HCT116 (cell line): ENCODE data around the gene GRB10. TPM values are rescaled to one million over a fixed set of nuclear protein-coding genes. Genes with fewer than 3 reads are reported as not detected.

Source experiments
- ATAC-seq: fragments of 200-7000 bp; cut with Tn5 transposase; 2 replicates; pipeline ENCODE4 v1.9.1; 2020; ENCODE audit warnings: mild to moderate bottlenecking, moderate library complexity
- BruUV-seq: library from RNA; stranded (reverse); fragments of 400-500 nt; replicated peaks from 2 replicates; lab custom pipeline; 2021; lab: Mats Ljungman, UMichigan
- CTCF ChIA-PET: fragments of 300-600 bp; sonication (Branson Sonifier 250); formaldehyde crosslinking; loops from one replicate; lab custom pipeline; 2021; ENCODE audit warnings: antibody characterized with exemption; lab: Charles Lee
- POLR2A ChIA-PET: fragments of 300-600, 350-600 bp; sonication (Branson Sonifier 250); formaldehyde crosslinking; loops from one replicate; lab custom pipeline; 2021; ENCODE audit warnings: antibody characterized with exemption; lab: Charles Lee
- RAD21 ChIA-PET, 2 experiments: fragments of 300-600 bp; sonication (Branson Sonifier 250); formaldehyde crosslinking; loops; one replicate each; lab custom pipeline; 2023; ENCODE audit warnings: low total read pairs in 2 of 2; ENCODE audit not compliant: uncharacterized antibody in 2 of 2, unreplicated experiment in 2 of 2, low non-redundant PET in 1 of 2; lab: Charles Lee
- DNase-seq: peaks from one replicate; pipeline ENCODE4 v3.0.0-alpha.2; 2010; ENCODE audit warnings: low read depth, low spot score
- H2AFZ ChIP-seq: fragments of 200-600 bp; shearing (Covaris generic), sonication (generic); 2 replicates; pipeline ENCODE4 v1.6.1; 2017; ENCODE audit warnings: low read depth, mixed run types, mixed read lengths, antibody characterized with exemption, low read length; ENCODE audit not compliant: poor library complexity, severe bottlenecking
- H3K27ac ChIP-seq: 2 replicates; pipeline ENCODE4 v1.5.1; 2012; ENCODE audit warnings: low read depth, low read length
- H3K27me3 ChIP-seq: fragments of 200-600 bp; sonication (generic); 2 replicates; pipeline ENCODE4 v1.6.1; 2016; ENCODE audit warnings: mixed run types, low read length, mixed read lengths; ENCODE audit not compliant: insufficient read depth
- H3K36me3 ChIP-seq, 2 experiments: fragments of 200-500 bp in 1 of 2; fragments of 200-600 bp in 1 of 2; sonication (Bioruptor generic) in 1 of 2; sonication (generic) in 1 of 2; 2 replicates each; pipeline versions ENCODE4 v1.5.1 to v1.6.1; 2014 to 2016; ENCODE audit warnings: low read length in 2 of 2, inconsistent platforms in 1 of 2, mixed read lengths in 1 of 2, mixed run types in 1 of 2; ENCODE audit not compliant: insufficient read depth in 2 of 2, control insufficient read depth in 1 of 2
- H3K4me1 ChIP-seq, 2 experiments: fragments of 200-600 bp in 1 of 2; sonication (generic) in 1 of 2; 2 replicates each; pipeline versions ENCODE4 v1.5.1 to v1.6.1; 2012 to 2017; ENCODE audit warnings: low read length in 2 of 2, inconsistent platforms in 1 of 2, mild to moderate bottlenecking in 1 of 2, mixed read lengths in 1 of 2, mixed run types in 1 of 2, moderate library complexity in 1 of 2; ENCODE audit not compliant: insufficient read depth in 2 of 2, control insufficient read depth in 1 of 2
- H3K4me2 ChIP-seq: fragments of 200-600 bp; sonication (generic); 2 replicates; pipeline ENCODE4 v1.6.1; 2017; ENCODE audit warnings: mixed run types, low read length, mixed read lengths
- H3K4me3 ChIP-seq, 2 experiments: fragments of 200-600 bp in 1 of 2; sonication (generic) in 1 of 2; replicated peaks in 1 of 2; 2 replicates each; pipeline ENCODE4 v1.5.1; 2011 to 2016; ENCODE audit warnings: low read length in 2 of 2, control low read depth in 1 of 2, low read depth in 1 of 2, mild to moderate bottlenecking in 1 of 2, mixed read lengths in 1 of 2, mixed run types in 1 of 2
- H3K79me2 ChIP-seq: fragments of 200-600 bp; sonication (generic); 2 replicates; pipeline ENCODE4 v1.6.1; 2017; ENCODE audit warnings: mild to moderate bottlenecking, mixed run types, low read length, moderate library complexity, mixed read lengths; ENCODE audit not compliant: insufficient read depth
- H3K9ac ChIP-seq: fragments of 200-600 bp; sonication (generic); 2 replicates; pipeline ENCODE4 v1.6.1; 2016; ENCODE audit warnings: low read length, mixed read lengths
- H3K9me2 ChIP-seq: fragments of 200-600 bp; sonication (generic), shearing (Covaris generic); 2 replicates; pipeline ENCODE4 v1.6.1; 2017; ENCODE audit warnings: mixed run types, mild to moderate bottlenecking, moderate library complexity; ENCODE audit not compliant: insufficient read depth
- H3K9me3 ChIP-seq, 2 experiments: fragments of 200-500 bp in 1 of 2; fragments of 200-600 bp in 1 of 2; sonication (Bioruptor generic) in 1 of 2; sonication (generic) in 1 of 2; 2 replicates each; pipeline ENCODE4 v1.6.1; 2014 to 2017; ENCODE audit warnings: low read length in 2 of 2, mixed read lengths in 2 of 2, inconsistent platforms in 1 of 2, low read depth in 1 of 2, mild to moderate bottlenecking in 1 of 2, mixed run types in 1 of 2, moderate library complexity in 1 of 2; ENCODE audit not compliant: control insufficient read depth in 1 of 2, insufficient read depth in 1 of 2
- H4K20me1 ChIP-seq: fragments of 200-600 bp; sonication (generic), shearing (Covaris generic); 2 replicates; pipeline ENCODE4 v1.6.1; 2017; ENCODE audit warnings: mixed run types, mild to moderate bottlenecking, moderate library complexity; ENCODE audit not compliant: insufficient read depth
- ATF3 ChIP-seq: IDR thresholded peaks from 2 replicates; pipeline ENCODE4 v1.6.1; 2012
- CTCF ChIP-seq, 3 experiments: fragments of 200-600 bp in 1 of 3; sonication (generic) in 1 of 3; IDR thresholded peaks in 2 of 3; conservative IDR thresholded peaks in 1 of 3; 2 replicates each; pipeline ENCODE4 v1.5.1; 2012 to 2017; ENCODE audit warnings: low read depth in 2 of 3, low read length in 2 of 3, antibody characterized with exemption in 1 of 3, borderline replicate concordance in 1 of 3, control low read depth in 1 of 3, mild to moderate bottlenecking in 1 of 3, mixed read lengths in 1 of 3, mixed run types in 1 of 3, moderate library complexity in 1 of 3; ENCODE audit not compliant: insufficient read depth in 1 of 3
- EGR1 ChIP-seq: IDR thresholded peaks from 2 replicates; pipeline ENCODE4 v1.6.1; 2012; ENCODE audit warnings: low read depth
- EZH2phosphoT487 ChIP-seq: fragments of 200-600 bp; IDR thresholded peaks from 2 replicates; pipeline ENCODE4 v1.6.1; 2018; ENCODE audit warnings: antibody characterized with exemption, borderline replicate concordance
- FOSL1 ChIP-seq: IDR thresholded peaks from 2 replicates; pipeline ENCODE4 v1.6.1; 2012; ENCODE audit warnings: low read depth
- JUND ChIP-seq: IDR thresholded peaks from 2 replicates; pipeline ENCODE4 v1.6.1; 2012
- POLR2AphosphoS5 ChIP-seq: IDR thresholded peaks from 2 replicates; pipeline ENCODE4 v1.6.1; 2011; ENCODE audit warnings: mild to moderate bottlenecking, low read depth, low read length, moderate library complexity
- REST ChIP-seq: IDR thresholded peaks from 2 replicates; pipeline ENCODE4 v1.6.1; 2012; ENCODE audit warnings: low read depth
- SIN3A ChIP-seq: IDR thresholded peaks from 2 replicates; pipeline ENCODE4 v1.6.1; 2012; ENCODE audit warnings: low read depth
- YY1 ChIP-seq: IDR thresholded peaks from 2 replicates; pipeline ENCODE4 v1.6.1; 2011; ENCODE audit warnings: low read length, low read depth, moderate library complexity, mild to moderate bottlenecking; ENCODE audit not compliant: insufficient replicate concordance; ENCODE audit errors: extremely low read depth
- ZFX ChIP-seq: fragments of 450-650 bp; IDR thresholded peaks from 2 replicates; pipeline ENCODE4 v1.6.1; 2017
- intact Hi-C: fragments of 100-400 bp; cut with micrococcal nuclease; formaldehyde crosslinking; loops from 2 replicates; pipeline ENCODE4 v1.10.0; 2022
- total RNA-seq: library from RNA; stranded (reverse); gene quantifications from one replicate; pipeline ENCODE4 v1.2.1, GENCODE V29; 2021; ENCODE audit not compliant: unreplicated experiment

The GRB10 gene
- total RNA-seq, 1 experiment from 2014 or later, result 37.3 TPM

GRCh38 chr7:50695026-50695425, 87.7 kb downstream of the GRB10 start:
- POLR2A ChIA-PET, result no interaction called here
- Histone ChIP-seq H3K4me2 (no peak overlapping the region), H3K4me3 (no peak overlapping the region), H4K20me1 (no peaks in the 10 kb centered on the region), H3K9ac (no peak overlapping the region), H3K27ac (no peak overlapping the region), H3K9me3 (no peaks in the 10 kb centered on the region), H3K4me1 (no peaks in the 10 kb centered on the region), H3K36me3 (no peaks in the 10 kb centered on the region), H3K27me3 (no peaks in the 10 kb centered on the region), H2AFZ (no peak overlapping the region)
- RAD21 ChIA-PET, result no interaction called here
- no TSS peak for BruUV-seq
- DNase-seq, result no peak
- CTCF ChIA-PET, result no interaction called here
- TF ChIP-seq ATF3 (no peak), EGR1 (no peak), CTCF (IDR thresholded peaks at IDR 0.05 in 2 of 3, conservative IDR thresholded peaks at IDR 0.05 in 1 of 3; ENCODE audit: borderline replicate concordance in 1 of 3, insufficient read depth in 1 of 3, low read depth in 2 of 3, low read length in 2 of 3) (no peak), JUND (no peak), YY1 (no peak), EZH2phosphoT487 (no peak), REST (no peak), SIN3A (no peak), POLR2AphosphoS5 (no peak), ZFX (no peak), FOSL1 (no peak)
- TF ChIP-seq, all 23 proteins: peak for 0
- H3K79me2 ChIP-seq, result no peaks in the 10 kb centered on the region
- ATAC-seq, result no peak
- no peaks in the 10 kb centered on the region for H3K9me2 ChIP-seq
- intact Hi-C loops, result loop anchor here (5.0 to 10.0 kb wide), 4 partner anchors 290 to 467 kb away; no protein-coding TSS in a partner anchor
